ENCODE measurements around the gene DCC.

The DCC gene, protein sequence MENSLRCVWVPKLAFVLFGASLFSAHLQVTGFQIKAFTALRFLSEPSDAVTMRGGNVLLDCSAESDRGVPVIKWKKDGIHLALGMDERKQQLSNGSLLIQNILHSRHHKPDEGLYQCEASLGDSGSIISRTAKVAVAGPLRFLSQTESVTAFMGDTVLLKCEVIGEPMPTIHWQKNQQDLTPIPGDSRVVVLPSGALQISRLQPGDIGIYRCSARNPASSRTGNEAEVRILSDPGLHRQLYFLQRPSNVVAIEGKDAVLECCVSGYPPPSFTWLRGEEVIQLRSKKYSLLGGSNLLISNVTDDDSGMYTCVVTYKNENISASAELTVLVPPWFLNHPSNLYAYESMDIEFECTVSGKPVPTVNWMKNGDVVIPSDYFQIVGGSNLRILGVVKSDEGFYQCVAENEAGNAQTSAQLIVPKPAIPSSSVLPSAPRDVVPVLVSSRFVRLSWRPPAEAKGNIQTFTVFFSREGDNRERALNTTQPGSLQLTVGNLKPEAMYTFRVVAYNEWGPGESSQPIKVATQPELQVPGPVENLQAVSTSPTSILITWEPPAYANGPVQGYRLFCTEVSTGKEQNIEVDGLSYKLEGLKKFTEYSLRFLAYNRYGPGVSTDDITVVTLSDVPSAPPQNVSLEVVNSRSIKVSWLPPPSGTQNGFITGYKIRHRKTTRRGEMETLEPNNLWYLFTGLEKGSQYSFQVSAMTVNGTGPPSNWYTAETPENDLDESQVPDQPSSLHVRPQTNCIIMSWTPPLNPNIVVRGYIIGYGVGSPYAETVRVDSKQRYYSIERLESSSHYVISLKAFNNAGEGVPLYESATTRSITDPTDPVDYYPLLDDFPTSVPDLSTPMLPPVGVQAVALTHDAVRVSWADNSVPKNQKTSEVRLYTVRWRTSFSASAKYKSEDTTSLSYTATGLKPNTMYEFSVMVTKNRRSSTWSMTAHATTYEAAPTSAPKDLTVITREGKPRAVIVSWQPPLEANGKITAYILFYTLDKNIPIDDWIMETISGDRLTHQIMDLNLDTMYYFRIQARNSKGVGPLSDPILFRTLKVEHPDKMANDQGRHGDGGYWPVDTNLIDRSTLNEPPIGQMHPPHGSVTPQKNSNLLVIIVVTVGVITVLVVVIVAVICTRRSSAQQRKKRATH (N-terminal part only)

DNA sequence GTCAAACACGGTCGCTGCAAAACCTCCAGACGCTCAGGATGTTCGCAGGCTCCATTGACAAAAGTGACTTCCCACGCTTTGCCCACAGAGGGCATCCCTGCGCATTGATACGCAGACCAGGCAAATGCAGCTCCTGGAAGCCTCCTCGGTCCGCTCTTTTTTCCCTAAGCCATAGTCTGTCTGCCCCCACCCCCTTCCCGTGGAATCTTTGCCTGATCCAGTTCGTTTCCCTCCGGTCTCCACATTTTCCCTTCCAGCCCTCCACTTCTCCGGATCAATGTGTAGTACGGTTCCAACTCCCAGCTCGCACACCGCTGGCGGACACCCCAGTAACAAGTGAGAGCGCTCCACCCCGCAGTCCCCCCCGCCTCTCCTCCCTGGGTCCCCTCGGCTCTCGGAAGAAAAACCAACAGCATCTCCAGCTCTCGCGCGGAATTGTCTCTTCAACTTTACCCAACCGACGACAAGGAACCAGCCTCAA is at the start of gene DCC:
DCC (plus strand) TSS at position 307 of the 481 bp plus-strand sequence. CDS start 591 bp downstream, outside the sequence.
- DNase-seq (ENCODE audit: low read depth in 2 of 2) = no peak

DNA sequence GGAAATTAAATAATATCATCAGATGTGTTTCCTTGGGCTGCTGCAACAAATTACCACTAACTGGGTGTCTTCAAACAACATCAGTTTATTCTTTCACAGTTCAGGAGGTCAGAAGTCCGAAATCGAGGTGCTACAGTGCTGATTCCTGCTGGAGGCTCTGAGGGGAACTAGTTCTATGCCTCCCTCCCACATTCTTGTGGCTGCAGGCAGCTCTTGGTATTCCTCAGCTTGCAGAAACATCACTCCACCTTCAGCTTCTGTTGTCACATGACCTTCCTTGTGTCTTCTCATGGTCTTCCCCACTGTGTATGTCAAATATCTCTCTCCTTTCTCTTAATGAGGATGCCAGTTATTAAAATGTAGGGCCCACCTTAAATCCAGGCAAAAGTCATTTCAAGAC is 29.3 kb upstream of the DCC start:
- no peak for DNase-seq (ENCODE audit: low read depth in 2 of 2)

DNA sequence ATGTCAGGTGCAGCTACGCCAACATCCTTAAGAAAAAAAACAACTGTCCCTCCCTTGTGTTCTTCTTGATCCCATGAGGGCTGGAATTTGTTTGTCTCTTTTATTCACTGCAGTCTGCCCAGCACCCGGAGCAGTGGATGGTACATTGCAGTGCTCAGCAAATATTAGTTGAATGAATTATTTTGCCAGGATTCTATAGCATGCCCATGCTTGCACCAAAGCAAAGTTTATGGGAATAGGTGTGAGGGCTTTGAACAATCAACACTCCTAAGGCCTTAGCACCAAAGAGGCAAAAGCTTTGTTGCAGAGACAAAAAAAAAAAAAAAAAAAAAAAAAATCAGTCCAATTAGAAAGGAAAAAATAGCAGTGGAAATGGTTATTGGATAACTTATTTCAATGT is 28.7 kb upstream of the DCC start:
- DNase-seq (ENCODE audit: low read depth in 2 of 2) = no peak

DNA sequence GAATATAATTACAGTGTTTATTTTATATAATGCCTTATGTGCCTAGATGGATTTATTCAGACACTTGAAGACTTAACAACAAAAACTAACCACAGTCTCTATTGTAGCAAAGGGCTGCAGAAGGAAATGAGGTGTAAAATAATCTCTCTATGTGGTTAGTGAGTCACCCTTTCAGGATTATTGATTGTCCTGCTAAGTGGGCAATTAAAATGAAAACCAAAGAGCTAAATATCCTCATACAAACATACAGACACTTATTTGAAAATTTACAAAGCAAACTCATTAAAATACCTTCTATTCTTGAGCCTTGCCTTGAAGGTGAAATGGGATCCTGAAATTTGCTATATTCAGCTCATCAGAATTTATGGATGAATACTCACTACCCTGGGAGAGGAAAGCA is 27.7 kb upstream of the DCC start:
- DNase-seq (ENCODE audit: low read depth in 2 of 2) = no peak

DNA sequence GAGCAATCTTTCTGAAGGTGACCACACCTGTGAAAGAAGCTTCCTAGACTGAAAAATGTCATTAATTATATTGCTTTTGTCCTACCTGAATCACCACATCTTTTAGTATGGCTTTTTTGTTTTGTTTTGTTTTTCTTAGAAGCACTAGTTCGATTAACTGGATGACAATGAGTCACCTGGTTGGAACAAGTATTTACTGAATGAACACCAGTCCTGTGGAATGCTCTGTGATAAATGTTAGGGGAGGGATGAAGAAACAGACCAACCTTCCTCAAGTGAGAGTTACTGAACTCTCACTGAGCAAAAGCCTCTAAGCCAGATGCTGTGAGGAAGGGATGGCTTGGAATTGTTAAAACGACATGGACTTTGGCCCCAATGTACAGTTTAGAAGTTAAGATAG is 26.8 kb upstream of the DCC start:
- no peak for DNase-seq (ENCODE audit: low read depth in 2 of 2)

DNA sequence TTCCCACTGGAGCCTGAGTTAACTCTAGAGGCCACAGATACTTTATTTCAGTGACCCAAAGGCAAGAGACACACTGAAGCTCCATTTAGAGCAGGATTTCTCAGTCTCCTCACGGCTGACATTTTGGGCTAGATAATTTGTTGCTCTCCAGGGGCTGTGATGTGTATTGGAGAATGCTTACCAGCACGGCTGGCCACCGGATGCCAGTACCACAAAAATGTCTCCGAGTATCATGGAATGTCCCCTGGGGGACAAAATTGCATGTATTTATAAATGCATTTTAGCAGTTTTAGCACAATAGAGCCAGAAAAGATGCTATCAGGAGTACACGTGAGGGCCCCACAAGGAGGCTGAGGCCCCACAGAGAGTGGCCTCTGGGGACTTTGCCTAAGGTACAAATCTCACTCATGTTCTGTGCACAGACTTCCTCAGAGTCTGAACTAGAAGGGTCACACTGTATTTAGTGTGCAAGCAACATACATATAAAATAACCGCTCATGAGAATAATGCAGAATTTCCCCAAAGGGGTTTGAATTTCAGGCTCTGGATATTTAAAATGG is 20.5 kb upstream of the DCC start:
- DNase-seq (ENCODE audit: low read depth in 2 of 2) = no peak

DNA sequence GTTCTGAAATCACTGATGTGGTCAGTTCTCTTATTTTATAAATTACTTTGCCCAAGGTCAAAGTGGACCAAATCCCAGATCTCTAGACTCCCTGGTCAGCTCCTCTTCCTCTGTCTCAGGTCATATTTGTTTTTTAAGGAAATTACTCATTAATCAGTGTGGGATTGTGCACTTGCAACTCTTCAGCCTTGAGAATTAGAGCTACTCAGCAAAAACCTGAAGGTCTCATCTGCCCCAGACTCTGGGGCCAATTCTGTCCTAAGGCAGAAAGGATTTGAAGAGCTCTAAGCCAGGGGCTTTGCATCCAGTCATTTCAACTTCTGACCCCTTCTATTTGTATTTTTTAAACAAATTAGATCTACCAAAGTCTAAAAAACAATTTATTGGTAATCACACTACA is 17.7 kb upstream of the DCC start:
- DNase-seq (ENCODE audit: low read depth in 2 of 2) = no peak

DNA sequence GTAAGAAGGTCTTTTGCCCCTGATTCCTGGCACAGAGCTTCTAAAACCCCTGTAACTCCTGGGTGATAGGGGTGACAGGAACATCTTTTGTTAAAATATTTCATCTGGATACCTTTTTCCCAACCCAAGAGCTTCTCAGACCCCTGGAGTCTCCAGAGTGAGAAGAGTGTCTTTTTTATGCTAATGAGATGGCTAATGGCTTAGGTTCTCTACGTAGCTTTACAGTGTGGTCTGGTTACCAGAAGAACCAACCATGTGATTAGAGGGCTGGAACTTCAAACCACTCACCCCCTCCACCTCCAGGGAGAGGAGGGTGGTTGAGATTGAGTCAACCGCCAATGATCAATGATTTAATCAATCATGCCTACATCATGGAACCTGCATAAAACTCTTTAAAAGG is 16.2 kb upstream of the DCC start:
- DNase-seq (ENCODE audit: low read depth in 2 of 2) = no peak

DNA sequence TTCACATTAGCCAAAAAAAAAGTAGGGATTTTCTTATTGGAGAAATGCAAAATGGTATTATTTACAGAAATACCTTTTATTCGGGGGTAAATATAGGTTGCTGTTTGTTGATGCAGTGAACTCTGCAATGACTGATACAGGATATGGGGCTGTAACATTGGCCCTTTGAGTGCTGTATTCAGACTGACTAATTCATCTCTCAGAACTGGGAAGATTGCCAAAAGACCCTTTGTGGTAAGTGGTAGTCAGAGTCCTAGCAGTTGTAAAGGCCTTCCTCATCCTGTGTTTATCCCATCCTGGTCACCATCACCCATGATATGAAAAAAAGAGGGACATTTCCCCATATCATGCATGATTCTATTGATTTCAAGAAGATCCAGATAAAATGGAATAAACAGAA is 14.0 kb upstream of the DCC start:
- no peak for DNase-seq (ENCODE audit: low read depth in 2 of 2)

DNA sequence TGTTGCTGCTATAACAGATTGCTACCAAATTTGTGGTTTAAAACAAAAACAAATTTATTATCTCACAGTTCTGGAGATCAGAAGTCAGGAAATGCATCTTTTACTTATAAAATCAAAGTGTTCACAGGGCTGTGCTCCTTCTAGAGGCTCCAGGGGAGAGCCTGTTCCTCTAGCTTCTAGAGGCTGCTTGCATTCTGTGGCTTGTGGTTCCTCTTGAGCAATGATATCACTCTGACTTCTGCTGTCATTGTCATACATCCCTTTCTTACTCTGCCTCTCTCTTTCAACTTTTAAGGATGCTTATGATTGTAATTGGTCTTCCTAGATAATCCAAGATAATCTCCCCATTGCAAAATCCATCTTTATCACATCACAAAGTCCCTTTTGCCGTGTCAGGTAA is 6.1 kb upstream of the DCC start:
- no peak for DNase-seq (ENCODE audit: low read depth in 2 of 2)

DNA sequence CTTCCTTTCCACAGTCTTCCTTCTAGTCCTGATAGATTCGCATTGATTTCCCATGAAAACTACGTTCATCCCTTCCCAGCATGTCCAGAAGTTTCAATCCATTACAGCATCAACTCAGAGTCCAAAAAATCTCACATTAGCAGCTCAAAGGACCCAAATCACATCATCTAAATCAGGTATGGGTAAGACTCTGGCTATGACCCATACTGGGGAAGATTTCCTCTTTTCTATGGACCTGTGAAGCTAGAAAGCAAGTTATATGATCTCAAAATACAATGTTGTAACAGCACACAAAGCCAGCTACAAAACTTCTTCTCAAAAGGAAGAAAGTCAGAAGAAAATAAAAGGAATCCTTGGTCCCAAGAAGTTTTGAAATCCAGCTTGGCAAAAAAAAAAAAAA is 5.7 kb upstream of the DCC start:
- no peak for DNase-seq (ENCODE audit: low read depth in 2 of 2)

DNA sequence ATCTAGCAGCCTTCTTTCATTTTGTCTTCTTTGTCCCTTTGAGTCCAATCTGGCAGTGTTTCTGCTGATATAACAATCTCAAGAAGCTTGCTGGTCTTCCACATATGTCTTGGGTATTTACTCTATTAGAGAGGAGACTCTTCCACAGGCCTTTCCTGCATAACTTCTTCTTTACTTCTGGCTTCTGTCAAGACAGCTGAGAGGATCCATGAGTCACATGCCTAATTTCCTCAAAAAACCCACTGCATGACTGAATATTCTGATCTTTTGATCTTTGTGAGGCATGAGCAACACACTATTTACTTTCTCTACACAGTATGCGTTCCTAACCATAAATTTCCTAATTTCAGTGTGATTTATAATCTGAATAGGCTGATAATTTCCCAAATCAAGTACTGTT is 5.1 kb upstream of the DCC start:
- DNase-seq (ENCODE audit: low read depth in 2 of 2) = no peak

DNA sequence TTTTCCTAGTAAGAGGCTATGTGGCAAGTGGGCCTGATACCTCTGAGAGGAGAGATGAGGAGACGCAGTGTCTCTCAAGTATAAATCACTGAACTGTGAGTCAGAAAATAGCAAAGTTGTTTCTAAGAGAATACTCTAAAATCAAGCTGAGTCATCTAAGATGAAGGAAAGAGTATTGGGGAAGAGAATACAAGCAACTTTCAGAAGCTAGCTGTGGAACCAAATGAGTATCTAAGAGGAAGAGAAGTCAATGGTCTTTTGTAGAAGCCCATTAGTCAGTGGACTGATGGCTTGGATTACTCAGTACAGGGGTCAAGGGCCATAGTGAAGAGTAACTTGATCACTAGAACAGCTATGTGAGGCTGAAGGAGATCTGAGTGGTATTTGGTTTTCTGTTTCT is 2.7 kb upstream of the DCC start:
- no peak for DNase-seq (ENCODE audit: low read depth in 2 of 2)

DNA sequence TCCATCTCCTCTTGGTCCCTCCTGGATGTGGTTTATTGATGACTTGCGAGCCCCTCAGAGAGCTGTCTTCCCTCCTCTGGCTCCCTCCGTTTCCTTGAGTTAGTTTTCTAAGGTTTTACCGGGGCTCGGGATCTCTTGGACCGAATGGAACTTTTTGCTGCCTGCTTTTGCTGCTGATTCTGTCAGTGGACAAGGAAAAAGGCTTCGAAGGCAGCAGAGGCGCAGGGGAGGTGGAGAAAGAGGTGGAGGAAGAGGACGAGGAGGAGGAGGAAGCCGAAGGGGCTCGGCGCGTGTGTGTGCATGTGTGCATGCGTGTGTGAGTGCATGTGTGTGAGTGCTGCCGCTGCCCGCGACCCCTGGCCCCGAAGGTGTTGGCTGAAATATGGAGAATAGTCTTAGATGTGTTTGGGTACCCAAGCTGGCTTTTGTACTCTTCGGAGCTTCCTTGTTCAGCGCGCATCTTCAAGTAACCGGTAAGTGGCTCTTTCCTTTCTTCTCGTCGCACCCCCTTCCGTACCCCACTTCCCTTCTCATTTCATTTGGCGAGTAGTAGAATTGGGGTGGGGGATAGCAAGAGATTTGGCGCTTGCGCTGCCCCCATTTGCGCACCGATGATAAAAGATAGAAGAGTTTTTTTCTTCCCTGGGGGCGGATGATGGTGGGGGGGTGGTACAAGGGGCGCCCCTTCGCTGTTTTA is 557 bp downstream of the DCC start:
- DNase-seq (ENCODE audit: low read depth in 2 of 2) = no peak

DNA sequence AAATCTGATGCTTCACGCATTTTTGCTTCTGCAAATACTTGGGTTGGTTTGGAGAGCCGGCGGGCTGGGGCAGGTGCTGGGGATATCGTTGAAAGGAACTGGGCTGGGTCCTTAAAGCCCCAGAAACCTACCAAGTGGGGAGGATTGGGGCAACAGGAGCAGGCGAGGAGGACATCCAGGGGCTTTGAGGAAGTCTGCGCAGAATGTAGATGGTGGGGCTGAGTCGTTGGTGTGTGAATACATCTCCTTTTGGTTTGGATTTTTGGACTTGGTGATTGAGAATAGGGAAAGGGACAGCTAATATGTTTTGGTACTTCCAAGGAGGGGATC is 1.1 kb downstream of the DCC start:
- DNase-seq (ENCODE audit: low read depth in 2 of 2) = no peak

DNA sequence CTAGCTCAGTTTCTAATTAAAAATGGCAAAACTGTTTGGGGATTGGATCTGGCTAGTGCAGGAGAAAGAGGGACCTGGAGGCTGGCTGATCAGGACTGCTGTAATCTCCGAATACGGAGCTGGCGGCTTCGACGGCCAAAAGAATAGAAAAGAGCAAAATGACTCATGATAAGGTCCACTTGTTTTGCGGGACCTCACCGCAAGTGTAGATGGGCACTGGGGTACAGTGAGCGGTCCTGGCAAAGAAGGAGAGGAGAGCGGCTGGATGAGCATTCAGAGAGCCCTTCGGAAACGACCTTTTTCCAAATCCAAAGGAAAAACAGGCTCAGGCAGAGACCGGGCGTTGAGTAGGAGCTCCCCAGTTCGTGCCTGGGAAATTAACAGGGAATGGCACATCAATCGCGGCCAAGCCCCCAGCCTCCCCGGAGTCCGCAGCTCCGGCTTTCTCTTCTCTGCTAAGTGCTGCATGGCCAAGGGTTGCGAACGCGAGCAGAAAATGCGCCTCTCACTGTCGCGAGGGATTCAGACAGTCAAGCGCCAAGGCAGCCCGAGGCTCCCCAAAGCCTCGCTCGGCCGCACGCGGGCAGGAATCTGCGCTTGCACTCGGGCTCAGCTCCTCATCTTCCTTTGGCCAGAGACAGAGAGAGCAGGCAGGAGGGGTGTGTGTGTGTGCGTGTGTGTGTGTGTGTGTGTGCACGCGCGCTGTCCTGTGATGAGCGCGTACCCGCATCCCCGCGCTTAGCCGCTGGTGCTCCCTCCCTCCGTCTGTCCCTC is 1.8 kb downstream of the DCC start:
- DNase-seq (ENCODE audit: low read depth in 2 of 2) = no peak

DNA sequence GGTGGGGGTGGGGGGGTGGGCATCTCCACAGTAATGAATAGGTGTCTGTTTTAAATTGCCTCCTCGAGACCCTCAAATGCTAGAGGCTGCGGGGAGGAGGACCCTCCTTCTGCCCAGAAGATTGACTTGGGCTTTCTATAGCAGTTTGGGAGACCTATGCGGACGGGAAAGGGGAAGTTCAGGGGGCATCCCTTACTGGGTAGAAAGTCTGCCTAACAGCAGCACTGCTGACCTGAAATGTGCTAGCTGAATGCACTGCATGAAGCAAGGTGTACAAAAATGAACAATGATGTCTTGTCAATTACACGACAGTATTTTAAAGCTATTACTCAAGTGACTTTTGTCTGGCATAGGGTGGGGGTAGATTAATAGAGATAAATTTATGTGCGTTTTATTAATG is 2.5 kb downstream of the DCC start:
- DNase-seq (ENCODE audit: low read depth in 2 of 2) = no peak

DNA sequence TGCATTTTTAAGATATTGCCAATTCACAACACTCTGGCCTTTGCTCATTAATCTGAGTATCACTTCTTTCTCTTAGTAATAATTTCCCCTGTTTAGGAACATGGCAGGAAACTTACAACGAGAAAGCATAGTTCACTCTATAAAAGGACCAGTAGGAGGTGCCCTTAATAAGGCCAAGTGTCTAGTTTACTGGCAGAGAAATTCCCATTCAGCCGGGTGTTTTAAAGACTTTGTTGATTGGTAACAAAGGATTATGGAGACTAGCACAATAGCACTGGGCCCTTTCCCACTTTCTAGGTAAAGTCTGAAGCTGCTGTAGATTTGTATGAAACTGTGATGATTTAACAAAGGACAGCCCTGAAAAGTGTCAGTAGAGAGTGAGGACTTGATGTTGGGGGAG is 3.1 kb downstream of the DCC start:
- no peak for DNase-seq (ENCODE audit: low read depth in 2 of 2)

DNA sequence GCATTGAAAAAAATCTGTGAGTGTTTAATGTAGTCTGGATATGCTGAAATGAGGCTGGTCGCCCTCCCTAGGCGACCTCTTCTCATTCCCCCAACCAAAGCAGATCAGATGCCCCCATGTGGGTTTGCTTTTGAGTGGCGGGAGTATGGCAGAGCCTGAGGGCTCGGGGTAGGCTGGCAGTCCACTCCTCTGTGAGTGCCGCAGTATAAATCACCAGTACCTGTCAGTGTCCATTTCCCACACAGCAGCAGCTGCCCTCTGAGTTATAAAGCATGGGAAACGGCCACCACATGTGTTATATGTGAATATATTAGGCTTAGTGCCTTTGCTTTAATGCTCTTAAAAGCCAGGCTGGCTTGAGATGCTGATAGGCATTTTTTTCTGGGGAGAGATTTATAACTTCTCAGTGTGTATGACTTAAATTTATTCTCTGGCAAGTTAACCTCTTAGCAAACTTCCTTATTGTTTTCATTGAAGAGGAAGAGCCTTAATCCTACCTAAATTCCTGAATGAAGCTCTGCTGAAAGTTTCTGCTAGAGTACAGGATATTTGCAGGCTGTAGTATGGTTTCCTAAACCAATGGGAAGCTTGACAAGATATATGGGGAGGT is 3.8 kb downstream of the DCC start:
- DNase-seq (ENCODE audit: low read depth in 2 of 2) = no peak

DNA sequence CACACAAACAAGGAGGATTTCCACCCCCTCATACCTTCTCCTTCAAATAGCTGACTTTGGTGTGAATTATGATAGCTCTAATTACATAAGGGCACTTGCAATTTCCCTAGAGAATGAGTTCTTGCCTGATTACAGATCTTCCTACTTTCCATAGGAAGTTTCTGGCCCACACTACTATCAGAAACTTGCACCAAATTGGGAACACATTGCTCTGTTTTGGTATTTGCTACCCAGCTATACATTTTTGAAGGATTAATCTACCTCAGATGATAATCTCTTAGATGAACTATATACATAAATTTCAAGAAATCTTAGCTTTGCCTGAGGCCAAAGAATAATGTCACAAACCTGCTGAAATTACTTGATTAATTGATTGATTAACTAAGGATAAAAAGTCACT is 4.9 kb downstream of the DCC start:
- no peak for DNase-seq (ENCODE audit: low read depth in 2 of 2)

Measured in stimulated activated CD8-positive, alpha-beta memory T cell treated with anti-CD3 and anti-CD28 coated beads, Interleukin-7, amount 100 ng/mL, for 4 hours (primary cell).